EH (cell line): Measurements from ENCODE around the gene SMOC1.

ENCODE experiments used
- DNase-seq: peaks from one replicate; pipeline ENCODE4 v3.0.0-alpha.2; 2015; ENCODE audit warnings: low read depth

Gene SMOC1, protein sequence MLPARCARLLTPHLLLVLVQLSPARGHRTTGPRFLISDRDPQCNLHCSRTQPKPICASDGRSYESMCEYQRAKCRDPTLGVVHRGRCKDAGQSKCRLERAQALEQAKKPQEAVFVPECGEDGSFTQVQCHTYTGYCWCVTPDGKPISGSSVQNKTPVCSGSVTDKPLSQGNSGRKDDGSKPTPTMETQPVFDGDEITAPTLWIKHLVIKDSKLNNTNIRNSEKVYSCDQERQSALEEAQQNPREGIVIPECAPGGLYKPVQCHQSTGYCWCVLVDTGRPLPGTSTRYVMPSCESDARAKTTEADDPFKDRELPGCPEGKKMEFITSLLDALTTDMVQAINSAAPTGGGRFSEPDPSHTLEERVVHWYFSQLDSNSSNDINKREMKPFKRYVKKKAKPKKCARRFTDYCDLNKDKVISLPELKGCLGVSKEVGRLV

DNA sequence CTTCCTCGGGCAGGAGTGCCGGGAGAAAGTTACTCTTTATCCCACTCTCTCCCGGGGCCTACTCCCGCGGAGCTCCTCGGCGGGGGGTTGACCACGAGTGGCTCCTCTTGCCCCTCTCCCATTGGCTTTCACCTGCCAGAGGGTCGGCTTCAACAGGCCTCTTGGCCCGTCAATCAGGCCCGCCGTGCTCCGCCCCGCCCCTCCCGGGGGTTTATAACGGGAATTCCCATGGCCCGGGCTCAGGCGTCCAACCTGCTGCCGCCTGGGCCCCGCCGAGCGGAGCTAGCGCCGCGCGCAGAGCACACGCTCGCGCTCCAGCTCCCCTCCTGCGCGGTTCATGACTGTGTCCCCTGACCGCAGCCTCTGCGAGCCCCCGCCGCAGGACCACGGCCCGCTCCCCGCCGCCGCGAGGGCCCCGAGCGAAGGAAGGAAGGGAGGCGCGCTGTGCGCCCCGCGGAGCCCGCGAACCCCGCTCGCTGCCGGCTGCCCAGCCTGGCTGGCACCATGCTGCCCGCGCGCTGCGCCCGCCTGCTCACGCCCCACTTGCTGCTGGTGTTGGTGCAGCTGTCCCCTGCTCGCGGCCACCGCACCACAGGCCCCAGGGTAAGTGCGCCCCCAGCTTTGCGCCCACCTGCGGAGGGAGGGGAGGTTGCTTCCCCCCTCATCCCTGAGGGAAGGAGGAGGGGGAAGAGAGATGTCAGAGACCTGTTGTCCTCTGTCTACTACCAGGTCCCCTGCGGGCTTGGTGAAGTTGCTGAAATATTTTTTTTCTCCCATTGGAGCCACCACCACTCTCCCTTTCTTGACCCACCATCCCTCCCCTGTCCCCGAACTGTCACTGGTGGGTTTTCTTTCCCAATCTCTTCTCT is at the start of gene SMOC1:
Gene SMOC1 (plus strand): TSS at position 242 of the 869 bp plus-strand sequence. CDS start 263 bp downstream, at position 505.
- no peak for DNase-seq

DNA sequence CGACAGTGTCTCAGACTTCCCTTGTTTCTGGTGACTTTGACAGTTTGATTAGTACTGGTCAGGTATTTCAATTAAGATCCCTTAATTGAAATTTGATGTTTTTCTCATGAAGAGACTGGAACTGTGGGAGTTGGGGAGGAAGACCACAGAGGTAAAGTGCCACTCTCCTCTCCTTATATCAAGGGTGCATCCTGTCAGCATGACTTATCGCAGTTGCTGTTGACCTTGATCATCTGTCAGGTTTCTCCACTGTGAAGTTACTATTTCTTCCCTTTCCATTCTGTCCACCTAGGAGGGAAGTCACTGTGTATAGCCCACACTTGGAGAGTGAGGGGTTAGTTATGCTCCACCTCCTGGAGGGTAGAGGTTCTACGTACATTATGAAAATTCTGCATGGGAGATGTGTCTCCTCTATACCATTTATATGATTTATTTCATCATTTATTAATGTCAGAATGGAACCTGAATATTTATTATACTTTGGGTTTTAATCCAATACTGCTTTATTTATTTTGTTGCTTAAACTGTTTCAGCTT is 40.3 kb upstream of the SMOC1 start:
- DNase-seq, result no peak

DNA sequence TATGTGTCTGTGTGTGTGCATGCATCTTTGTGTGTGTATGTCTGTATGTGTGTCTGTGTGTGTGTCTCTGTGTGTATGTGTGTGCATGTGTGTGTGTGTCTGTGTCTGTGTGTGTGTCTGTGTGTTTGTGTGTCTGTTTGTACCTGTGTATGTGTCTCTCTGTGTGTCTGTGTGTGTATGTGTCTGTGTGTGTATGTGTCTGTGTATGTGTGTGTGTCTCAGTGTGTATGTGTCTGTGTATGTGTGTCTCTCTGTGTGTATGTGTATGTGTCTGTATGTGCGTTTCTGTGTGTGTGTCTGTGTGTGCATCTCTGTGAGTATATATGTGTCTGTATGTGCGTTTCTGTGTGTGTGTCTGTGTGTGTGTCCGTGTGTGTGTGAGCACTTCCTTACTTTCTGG is 39.6 kb upstream of the SMOC1 start:
- no peak for DNase-seq

DNA sequence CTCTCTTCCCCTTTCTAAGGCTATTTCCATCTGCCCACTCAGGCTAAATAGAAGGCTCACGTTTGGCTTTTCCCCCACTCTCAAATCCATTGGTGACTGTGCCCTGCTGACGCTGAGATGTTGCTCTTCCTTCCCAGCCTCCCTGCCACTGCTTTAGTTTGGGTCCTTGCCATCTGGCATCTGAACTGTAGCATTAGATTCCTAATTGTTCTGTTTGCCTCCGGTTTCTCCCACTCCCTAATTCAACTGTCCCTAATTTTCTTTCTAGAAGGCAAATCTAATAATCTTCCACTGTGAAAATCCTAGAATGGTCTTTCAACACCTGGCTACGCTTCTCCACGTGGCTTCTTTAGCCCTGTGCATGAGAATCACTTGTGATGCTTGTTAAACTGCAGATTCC is 37.6 kb upstream of the SMOC1 start:
- no peak for DNase-seq

DNA sequence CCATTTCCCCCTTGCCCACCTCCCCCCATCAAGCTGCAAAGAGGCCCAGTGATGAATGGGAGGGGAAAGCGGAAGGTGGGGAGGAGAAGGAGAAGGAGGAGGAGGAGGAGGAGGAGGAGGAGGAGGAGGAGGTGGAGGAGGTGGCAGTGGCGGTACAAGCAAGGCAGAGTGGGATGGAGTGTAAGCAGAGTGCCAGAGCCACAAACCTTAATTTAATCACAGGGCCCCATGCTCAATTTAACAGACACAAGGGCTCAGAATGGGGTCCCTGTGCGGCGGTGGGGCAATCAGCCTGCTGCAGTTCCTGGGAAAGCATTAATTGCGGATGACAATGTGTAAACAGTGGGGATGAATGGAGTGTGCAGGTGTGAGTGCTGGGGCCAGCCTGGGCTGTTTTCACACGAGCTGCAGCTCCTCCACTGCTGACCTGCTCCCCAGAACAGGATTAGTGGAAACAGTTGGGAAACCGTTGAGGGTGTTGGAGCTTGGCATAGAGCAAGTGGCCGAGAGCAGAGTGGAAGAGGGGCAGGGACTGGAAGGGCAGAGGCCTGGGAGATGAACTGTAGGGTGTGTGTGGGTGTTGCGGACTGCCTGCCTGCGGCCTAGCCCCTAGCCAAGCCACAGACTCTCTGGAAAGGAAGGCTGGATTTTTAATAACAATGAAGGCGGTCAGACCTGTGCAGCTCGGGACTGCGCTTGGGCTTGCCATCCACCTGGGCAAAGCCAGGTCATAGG is 36.4 kb upstream of the SMOC1 start:
- no peak for DNase-seq

DNA sequence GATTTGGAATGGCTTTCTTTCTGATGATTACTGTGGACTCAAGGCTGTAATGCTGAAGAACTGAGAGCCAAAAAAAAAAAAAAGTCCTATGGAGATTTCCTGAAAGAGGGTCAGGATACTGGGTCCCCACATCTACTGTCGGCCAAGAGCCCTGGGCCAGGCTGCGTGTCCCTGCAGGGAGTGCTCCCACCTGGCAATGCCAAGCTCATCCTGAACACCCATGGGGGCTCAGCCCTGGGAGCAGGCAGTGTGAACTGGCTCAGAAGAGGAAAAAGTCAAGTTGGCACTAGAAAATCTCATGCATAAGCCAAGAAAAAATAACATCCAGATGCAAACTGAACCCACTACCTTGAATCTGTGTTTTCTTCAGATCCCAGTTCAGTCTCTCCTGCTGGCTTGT is 35.0 kb upstream of the SMOC1 start:
- no peak for DNase-seq

DNA sequence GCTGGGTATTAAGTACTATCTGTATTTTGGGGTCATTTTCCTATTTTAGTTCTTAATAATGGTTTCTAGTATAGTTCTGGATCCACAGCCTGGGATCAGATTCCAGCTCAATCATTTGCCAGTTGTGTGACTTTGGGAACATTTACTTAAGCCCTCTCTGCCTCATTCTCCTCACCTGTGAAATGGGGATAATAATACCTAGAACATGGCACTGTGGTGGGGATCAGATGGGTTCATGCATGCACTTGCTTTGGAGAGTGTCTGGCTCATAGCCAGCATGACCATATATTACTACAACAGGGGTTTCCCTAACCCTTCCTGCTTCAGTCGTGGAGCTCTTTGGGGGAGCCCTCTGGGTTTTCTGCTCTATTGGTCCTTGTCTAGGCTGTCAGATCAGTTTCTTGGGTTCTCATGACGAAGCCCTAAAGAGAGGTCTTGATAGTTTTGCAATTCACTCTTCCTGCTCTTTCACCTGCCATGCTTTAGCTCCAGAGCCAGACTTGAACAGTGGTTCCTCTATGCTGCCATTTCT is 34.1 kb upstream of the SMOC1 start:
- no peak for DNase-seq

DNA sequence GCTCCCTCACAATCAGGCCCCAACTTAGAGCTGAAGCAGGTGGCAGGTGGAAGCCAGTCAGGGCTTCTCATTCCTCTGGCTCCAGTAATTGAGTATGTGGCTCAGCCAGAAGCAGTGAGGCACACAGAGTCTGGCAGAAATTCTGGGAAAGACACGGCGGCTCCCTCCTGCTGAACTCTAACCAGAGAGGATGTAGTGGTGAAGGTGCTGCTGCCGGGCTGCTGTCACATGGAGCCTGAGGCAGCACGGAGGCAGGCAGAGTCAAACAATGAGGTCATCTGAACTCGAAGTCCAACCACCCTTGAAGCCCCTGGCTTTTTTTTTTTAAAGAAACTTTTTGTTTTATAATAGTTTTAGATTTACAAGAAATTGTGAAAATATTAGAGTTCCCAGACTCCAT is 33.4 kb upstream of the SMOC1 start:
- DNase-seq, result no peak

DNA sequence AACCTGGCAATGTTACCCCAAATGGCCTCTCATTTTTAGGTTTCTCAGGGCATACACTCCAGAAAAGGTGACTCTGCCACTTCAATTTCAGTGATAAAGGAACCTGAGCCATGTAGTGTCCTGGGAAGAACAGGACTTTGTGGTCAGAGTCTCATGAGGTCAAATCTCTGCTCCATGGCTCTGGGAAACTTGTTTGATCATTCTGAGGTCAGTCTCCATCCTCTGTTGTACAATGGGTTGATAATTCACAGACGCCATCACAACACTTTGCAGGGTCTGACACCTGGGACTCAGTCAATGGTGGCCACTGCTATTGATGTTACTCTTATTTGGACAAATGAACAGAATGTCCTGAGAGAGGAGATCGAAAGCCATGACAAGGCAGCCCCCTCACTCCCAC is 31.1 kb upstream of the SMOC1 start:
- DNase-seq, result no peak

DNA sequence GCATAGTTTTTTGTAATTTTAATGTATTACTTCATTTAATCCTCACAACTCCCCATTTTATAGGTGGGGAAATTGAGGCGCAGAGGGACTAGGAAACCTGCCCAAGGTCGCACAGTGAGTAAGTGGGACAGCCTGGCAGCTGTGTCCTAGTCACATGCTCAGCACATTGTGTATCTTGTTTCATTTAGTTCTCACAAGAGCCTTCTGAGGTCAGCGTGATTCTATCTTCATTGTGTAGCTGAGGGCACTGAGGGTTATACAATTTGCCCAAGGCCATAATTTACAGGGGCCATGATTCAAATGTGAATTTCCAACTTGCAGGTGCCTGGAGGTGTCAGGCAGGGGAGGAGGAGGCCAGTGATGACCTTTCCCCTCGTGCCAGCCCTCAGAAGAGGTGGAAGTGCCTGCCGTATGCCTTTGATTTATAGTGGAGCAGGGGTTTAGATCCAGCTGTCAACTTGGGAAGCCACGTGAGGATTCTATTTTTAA is 30.3 kb upstream of the SMOC1 start:
- DNase-seq, result no peak

DNA sequence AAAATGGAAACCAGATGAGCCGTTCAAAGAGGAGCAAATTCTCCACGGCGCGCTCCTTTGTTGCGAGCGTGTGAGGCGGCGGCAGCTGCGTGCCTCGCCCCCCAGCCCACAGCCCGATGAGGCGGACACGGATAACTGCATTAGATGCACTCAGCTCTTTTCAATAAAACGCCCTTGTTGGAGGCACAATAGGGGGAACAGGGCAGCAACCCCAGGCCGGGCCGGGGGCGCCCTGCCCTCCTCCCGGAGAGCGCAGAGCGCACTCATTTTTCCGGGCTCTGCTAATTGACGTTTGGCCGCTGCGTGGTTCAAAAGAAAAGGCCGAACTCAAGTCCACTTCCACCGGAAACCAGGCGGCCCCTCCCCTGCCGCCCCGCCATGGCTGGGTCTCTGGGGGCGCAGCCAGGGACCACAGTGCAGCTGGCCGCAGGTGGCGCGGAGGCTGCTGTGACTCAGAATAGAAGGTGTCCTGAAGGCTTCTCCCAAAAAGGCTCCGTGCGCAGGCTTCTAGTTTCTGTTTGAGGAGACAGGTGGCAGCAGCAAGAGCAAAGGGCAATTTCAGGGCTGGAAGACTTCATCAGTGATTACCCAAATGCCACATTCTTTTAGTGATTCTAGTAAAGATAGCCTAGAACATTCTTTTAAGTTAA is 29.0 kb upstream of the SMOC1 start:
- no peak for DNase-seq

DNA sequence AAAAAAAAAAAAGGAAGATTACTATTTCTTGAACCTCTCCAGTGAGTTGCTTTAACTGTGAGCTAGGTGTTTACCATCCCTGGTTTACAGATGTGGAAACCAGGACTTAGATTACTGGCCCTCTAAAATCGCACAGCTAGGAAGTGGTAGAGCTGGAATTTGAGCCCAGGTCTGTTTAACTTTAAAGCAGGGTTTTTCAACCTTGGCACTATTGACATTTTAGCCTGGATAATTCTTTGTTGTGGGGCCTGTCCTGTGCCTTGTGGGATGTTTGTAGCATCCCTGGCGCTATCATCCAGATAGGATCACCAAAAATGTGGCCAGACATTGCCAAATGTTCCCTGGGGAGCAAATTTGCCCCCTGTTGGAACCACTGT is 28.5 kb upstream of the SMOC1 start:
- no peak for DNase-seq

DNA sequence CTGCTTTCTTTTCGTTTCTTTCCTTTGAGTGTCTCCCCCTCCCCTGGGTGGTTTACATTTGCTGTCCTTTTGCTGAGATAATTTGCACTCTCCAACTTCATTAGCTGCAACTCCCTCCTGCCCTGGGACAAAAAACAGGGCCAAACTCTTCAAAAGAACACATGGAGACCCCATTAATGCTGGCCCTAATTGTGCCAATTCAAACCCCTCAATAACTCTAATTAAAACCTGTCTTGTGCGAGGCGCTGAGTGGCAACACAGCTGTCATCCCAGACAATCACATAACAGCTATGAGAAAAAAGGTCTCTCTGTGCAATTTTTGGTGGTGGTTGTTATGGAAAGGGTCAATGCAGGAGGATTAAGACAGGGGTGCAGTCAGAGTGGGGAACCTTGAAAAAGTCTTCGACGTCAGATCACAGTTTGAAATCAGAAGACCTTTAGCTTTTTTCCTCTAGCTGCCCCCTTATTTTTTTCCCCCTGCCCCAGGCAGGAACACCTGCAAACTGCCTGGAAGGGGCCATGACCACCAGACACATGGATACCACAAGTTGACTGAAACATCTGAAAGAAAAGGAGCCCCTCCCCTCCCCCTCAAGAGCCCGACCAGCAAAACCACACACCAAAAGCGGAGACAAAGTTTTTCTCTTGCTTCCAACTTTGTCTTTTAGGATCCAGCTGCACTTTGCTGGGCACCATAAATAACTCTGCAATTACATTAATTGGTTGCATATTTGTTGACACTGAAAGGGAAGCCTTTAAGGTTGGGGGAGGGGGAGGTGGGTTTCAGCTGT is 26.5 kb upstream of the SMOC1 start:
- no peak for DNase-seq

DNA sequence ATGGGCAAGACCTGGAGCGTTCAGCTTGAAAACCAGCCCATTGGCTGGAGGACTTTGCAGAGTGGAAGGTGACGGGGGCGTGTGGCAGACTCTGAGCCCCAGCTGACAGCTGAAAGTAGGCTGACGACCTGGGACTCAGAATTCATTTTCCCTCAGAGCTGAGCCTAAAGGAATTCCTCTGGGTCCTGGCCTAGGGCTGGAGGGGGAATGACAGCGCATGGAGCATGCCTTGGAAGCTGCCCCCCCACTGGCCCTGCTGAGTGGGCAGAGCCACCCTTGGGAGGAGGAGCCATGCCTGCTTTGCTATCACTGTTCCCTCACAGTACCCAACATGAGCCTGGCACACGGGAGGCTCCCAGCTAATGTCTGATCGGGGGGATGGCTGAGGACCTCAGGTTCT is 25.4 kb upstream of the SMOC1 start:
- DNase-seq, result no peak

DNA sequence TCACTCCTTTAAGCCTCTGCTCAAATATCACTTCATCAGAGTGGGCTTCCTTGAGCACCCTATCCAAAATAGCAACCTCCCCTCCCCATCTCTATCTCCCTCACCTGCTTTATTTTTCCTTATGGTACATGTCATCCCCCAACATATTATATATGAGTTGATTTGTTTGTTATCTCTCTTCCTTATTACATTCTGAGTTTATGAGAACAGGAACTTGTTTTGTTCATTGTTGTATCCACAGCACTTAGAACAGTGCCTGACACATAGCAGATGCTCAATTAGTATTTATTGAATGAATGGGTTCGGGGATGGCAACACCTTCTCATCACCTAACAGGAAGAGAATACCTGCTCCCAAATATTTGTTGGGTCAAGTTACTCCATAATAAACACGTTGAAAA is 24.6 kb upstream of the SMOC1 start:
- DNase-seq, result no peak

DNA sequence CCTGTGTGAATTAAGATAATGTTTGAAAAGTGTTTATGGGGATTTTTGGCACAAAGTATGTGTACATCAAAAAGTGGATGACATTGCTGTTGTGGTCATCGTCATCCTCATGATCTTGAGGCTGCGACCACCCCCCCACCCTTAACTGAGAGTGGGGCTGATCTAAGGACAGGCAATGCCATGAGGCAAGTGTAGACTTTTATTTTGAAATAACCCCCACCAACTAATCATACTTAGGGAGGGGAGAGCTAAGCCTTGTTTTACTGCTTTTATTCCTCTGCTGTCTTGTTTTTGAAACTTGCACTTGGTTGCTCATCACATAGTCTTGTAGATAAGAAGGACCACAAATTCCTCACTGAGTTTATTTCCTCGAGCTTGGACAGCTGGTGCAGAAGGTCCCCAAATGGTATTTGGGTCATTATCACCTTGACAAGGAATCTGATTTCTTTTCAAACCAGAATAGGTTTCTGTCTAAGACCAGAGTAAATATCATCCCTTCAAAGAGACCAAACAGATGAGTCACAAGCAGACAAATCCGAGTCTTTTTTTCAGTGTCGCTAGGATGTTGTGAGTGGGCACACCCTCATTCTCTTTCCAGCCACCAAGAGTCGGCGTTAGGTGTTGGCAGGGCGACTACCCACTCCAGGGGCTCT is 23.9 kb upstream of the SMOC1 start:
- DNase-seq, result no peak

DNA sequence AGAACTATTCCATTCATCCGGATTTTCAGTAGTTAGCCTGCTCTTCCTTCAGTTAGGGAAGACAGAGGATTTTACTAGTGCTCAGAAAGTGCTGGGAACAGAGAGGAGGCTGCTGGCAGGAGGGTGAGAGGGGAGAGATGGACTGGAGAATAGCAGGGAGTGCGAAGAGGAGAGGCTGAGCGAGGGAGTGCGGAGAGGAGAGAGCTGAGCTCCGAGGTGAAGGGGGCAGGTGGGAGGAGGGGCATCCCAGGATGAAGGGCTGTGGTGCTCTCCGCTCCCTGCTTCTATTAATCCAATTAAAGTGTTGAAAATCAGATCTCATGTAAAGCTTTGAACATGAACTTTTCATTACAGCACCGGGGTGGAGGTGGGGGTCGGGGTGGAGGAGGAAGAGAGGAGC is 20.4 kb upstream of the SMOC1 start:
- DNase-seq, result no peak

DNA sequence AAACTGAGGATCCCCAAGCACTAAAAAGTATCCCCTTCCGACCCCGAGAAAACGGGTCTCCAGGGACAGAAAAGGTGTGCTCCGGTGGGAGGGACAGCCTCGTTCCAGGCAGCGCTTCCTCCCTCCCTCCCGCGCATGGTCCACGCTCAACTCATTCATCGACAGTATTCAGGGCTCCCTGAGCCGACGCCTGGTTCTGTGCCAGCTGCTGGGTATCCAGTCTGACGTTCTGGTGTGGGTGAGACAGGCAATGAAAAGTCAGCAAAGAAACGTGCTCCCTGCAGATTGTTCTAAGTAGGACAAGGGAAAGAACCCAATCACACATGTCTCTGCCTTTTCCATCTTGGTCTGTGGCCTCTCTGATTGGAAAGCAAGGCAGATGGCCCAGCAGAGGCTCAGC is 19.6 kb upstream of the SMOC1 start:
- no peak for DNase-seq

DNA sequence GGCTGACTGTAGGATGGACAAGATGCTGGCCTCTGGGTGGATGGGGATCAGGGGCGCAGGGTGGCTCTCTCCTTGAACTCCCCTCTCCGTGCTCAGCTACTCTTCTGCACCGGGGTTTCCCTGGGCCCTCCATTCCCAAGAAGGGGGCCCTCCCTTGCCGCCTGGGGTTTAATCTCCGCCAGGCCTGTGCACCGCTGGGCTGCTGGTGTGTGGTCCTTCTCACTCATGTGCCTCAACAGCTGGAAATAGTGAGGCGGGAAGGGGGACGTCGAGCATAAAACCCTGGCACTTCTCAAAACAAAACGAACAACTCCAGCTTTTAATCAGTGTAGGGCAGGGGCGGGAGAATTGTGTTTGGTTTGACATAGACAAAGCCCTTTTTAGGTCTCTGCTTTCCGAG is 19.0 kb upstream of the SMOC1 start:
- DNase-seq, result no peak

DNA sequence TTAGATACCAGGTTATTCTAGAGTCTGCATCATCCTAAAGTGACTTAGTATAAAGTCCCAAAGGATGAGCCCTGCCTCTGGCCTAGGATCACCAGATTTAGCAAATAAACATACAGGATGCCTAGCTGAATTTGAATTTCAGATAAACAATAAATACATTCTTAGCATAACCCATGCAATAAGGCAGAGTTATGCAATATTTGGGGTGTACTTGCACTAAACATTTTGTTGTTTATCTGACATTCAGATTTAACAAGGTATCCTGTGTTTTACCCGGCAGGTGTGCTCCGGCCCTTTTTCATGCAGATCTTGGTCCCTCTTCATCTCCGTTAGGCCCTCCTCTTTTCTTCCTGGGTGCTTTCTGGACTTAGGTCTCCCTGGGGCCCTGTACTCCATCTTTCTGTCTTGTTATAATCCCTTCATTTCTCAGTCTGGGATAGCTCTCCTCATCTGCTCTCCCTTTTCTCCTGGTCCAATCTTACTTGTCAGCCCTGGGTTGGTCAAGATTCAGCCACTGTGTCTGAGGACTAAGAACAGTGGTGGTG is 18.1 kb upstream of the SMOC1 start:
- no peak for DNase-seq
